ENCODE measurements around the gene ARHGAP8.

The ARHGAP8 gene

DNA sequence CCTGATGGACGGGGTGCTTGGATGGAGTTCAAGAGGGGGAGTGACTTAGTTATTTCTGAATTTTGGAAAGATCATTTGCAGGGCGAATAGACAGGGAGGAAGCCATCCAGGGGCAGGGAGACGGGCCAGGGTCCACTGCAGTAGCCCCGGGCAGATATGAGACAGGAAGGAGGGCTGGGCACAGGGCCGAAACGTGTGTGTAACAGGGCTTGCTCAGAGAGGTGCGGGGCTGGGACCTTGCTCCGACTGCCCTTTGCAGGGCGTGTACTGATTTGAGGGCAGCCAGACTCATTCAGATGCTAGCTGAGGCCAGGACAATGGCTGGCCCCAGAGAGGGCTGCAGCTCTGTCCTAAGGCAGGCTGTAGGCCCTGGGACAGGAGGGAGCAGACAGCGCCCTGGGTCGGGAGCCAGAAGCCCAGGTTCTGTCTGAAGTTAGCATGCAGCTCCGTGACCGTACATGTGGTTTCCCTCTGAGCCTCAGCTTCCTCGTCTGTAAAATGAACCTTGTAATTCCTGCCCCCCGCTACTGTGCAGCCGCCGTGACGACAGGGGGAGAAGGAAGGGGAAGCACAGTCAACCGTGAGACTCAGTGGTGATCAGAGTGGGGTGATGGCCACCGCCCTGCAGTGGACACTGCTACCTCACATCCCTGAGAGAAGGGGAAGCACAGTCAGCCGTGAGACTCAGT is 154.0 kb downstream of the ARHGAP8 start:
- H2BK120ac ChIP-seq (ENCODE audit: low read depth, low read length), result no peak overlapping the region
- H3K4me2 ChIP-seq (ENCODE audit: low read length), result no peak overlapping the region
- H3K4ac ChIP-seq (ENCODE audit: low read depth, low read length), result no peak overlapping the region
- H3K27ac ChIP-seq (ENCODE audit: low read depth, low read length), result no peak overlapping the region
- no peak for DNase-seq
- H3K4me1 ChIP-seq (ENCODE audit: control insufficient read depth, low read depth, low read length), result no peaks in the 10 kb centered on the region
- no peaks in the 10 kb centered on the region for H3K79me1 ChIP-seq (ENCODE audit: low read length)
- H3K36me3 ChIP-seq (ENCODE audit: control insufficient read depth, insufficient read depth, low read length), result peaks cover 7% of the 10 kb centered on the region
- no peak overlapping the region for H4K8ac ChIP-seq (ENCODE audit: low read depth, low read length)
- no peak overlapping the region for H3K9ac ChIP-seq (ENCODE audit: low read length)
- H3K27me3 ChIP-seq (ENCODE audit: insufficient read depth, low read length, poor library complexity), result no peaks in the 10 kb centered on the region
- no peak overlapping the region for H3K18ac ChIP-seq (ENCODE audit: low read length)
- no peak overlapping the region for H3K23ac ChIP-seq (ENCODE audit: low read length)
- no peak overlapping the region for H2AK5ac ChIP-seq (ENCODE audit: low read length)
- no peak overlapping the region for H3K4me3 ChIP-seq (ENCODE audit: low read length)
- no peak overlapping the region for H3K56ac ChIP-seq (ENCODE audit: low read length)
- no peaks in the 10 kb centered on the region for H3K79me2 ChIP-seq (ENCODE audit: control insufficient read depth, insufficient read depth, low read length)
- no peak overlapping the region for H2BK5ac ChIP-seq (ENCODE audit: low read length)
- no peak overlapping the region for H2BK15ac ChIP-seq (replicated peaks; ENCODE audit: low read depth)
- H4K5ac ChIP-seq (ENCODE audit: low read length), result no peak overlapping the region
- WGBS (ENCODE audit: extremely low coverage, insufficient coverage, low lambda C conversion rate), result no CpG with 5 or more reads among the region's 21 CpGs

DNA sequence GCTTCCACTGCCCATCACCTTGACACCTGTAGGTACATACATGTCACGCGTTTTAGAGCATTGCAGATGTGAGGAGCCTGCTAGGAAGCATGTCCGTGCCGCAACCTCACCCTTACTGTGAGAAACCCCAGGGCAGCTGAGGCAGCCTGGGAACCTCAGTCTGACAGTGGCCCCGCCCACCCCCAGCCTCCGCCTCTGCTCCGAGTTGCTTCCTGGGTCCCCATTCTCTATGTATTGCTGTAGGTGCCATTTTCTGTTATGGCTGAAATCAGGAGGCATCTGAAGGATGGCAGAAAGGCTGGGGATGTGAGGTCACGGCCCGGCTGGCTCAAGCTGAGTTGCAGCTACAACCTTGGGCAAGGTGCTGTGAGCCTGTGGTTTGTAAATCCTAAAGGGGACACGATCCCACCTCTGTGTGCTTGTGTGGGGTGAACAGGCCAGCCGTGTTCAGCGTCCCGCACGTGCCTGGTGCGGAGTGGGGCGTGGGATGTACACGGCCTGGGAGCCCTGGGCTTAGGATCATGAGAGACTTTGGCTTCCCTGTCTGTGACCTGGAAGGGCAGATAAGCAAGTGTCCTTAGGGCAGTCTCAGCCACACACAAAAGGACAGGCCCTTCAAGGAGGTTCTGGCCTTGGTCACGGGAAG is 154.7 kb downstream of the ARHGAP8 start:
- Histone ChIP-seq H2BK5ac (ENCODE audit: low read length) (no peak overlapping the region), H3K36me3 (ENCODE audit: control insufficient read depth, insufficient read depth, low read length) (peaks cover 2% of the 10 kb centered on the region), H3K18ac (ENCODE audit: low read length) (no peak overlapping the region), H2BK15ac (replicated peaks; ENCODE audit: low read depth) (no peak overlapping the region), H3K23ac (ENCODE audit: low read length) (no peak overlapping the region), H2BK120ac (ENCODE audit: low read depth, low read length) (no peak overlapping the region), H3K79me2 (ENCODE audit: control insufficient read depth, insufficient read depth, low read length) (no peaks in the 10 kb centered on the region), H3K4me1 (ENCODE audit: control insufficient read depth, low read depth, low read length) (no peaks in the 10 kb centered on the region), H4K5ac (ENCODE audit: low read length) (no peak overlapping the region), H3K4ac (ENCODE audit: low read depth, low read length) (no peak overlapping the region), H3K9ac (ENCODE audit: low read length) (no peak overlapping the region), H3K56ac (ENCODE audit: low read length) (no peak overlapping the region), H3K4me2 (ENCODE audit: low read length) (no peak overlapping the region), H2AK5ac (ENCODE audit: low read length) (no peak overlapping the region), H3K79me1 (ENCODE audit: low read length) (no peaks in the 10 kb centered on the region), H4K8ac (ENCODE audit: low read depth, low read length) (no peak overlapping the region), H3K27ac (ENCODE audit: low read depth, low read length) (no peak overlapping the region), H3K4me3 (ENCODE audit: low read length) (no peak overlapping the region), H3K27me3 (ENCODE audit: insufficient read depth, low read length, poor library complexity) (no peaks in the 10 kb centered on the region)
- no CpG with 5 or more reads among the region's 18 CpGs for whole genome bisulfite sequencing (ENCODE audit: extremely low coverage, insufficient coverage, low lambda C conversion rate)
- no peak for DNase-seq

- no peaks in the 10 kb centered on the region for H3K79me1 ChIP-seq (ENCODE audit: low read length)
- DNase-seq, result no peak
- no CpG with 5 or more reads among the region's 21 CpGs for whole genome bisulfite sequencing (ENCODE audit: extremely low coverage, insufficient coverage, low lambda C conversion rate)
Observed at GRCh38 chr22:44907765-44908737, 155.7 kb downstream of the ARHGAP8 start.

GRCh38 chr22:44909241-44909640 is 156.9 kb downstream of the ARHGAP8 start:
- DNase-seq, result no peak
- H3K79me2 ChIP-seq (ENCODE audit: control insufficient read depth, insufficient read depth, low read length), result no peaks in the 10 kb centered on the region
- no peaks in the 10 kb centered on the region for H3K4me1 ChIP-seq (ENCODE audit: control insufficient read depth, low read depth, low read length)
- H4K5ac ChIP-seq (ENCODE audit: low read length), result no peak overlapping the region
- H3K4me3 ChIP-seq (ENCODE audit: low read length), result no peak overlapping the region
- no peak overlapping the region for H3K4ac ChIP-seq (ENCODE audit: low read depth, low read length)
- H3K79me1 ChIP-seq (ENCODE audit: low read length), result no peaks in the 10 kb centered on the region
- no peak overlapping the region for H3K4me2 ChIP-seq (ENCODE audit: low read length)
- no peak overlapping the region for H2BK15ac ChIP-seq (replicated peaks; ENCODE audit: low read depth)
- H2AK5ac ChIP-seq (ENCODE audit: low read length), result no peak overlapping the region
- H3K27me3 ChIP-seq (ENCODE audit: insufficient read depth, low read length, poor library complexity), result no peaks in the 10 kb centered on the region
- no peak overlapping the region for H3K18ac ChIP-seq (ENCODE audit: low read length)
- H3K36me3 ChIP-seq (ENCODE audit: control insufficient read depth, insufficient read depth, low read length), result peaks cover 6% of the 10 kb centered on the region
- no peak overlapping the region for H3K9ac ChIP-seq (ENCODE audit: low read length)
- no peak overlapping the region for H3K23ac ChIP-seq (ENCODE audit: low read length)
- H2BK5ac ChIP-seq (ENCODE audit: low read length), result no peak overlapping the region
- H4K8ac ChIP-seq (ENCODE audit: low read depth, low read length), result no peak overlapping the region
- no CpG with 5 or more reads among the region's 6 CpGs for WGBS (ENCODE audit: extremely low coverage, insufficient coverage, low lambda C conversion rate)
- no peak overlapping the region for H3K27ac ChIP-seq (ENCODE audit: low read depth, low read length)
- no peak overlapping the region for H2BK120ac ChIP-seq (ENCODE audit: low read depth, low read length)
- no peak overlapping the region for H3K56ac ChIP-seq (ENCODE audit: low read length)

More at GRCh38 chr22:44907765-44908737, 155.7 kb downstream of the ARHGAP8 start:
- H3K4ac ChIP-seq (ENCODE audit: low read depth, low read length), result no peak overlapping the region
- H3K4me1 ChIP-seq (ENCODE audit: control insufficient read depth, low read depth, low read length), result no peaks in the 10 kb centered on the region
- no peaks in the 10 kb centered on the region for H3K27me3 ChIP-seq (ENCODE audit: insufficient read depth, low read length, poor library complexity)
- H4K5ac ChIP-seq (ENCODE audit: low read length), result no peak overlapping the region
- H3K18ac ChIP-seq (ENCODE audit: low read length), result no peak overlapping the region
- no peak overlapping the region for H2AK5ac ChIP-seq (ENCODE audit: low read length)
- H3K23ac ChIP-seq (ENCODE audit: low read length), result no peak overlapping the region
- H4K8ac ChIP-seq (ENCODE audit: low read depth, low read length), result no peak overlapping the region
- no peak overlapping the region for H2BK120ac ChIP-seq (ENCODE audit: low read depth, low read length)
- peaks cover 2% of the 10 kb centered on the region for H3K36me3 ChIP-seq (ENCODE audit: control insufficient read depth, insufficient read depth, low read length)
- no peaks in the 10 kb centered on the region for H3K79me2 ChIP-seq (ENCODE audit: control insufficient read depth, insufficient read depth, low read length)
- H2BK5ac ChIP-seq (ENCODE audit: low read length), result no peak overlapping the region
- H3K9ac ChIP-seq (ENCODE audit: low read length), result no peak overlapping the region
- H3K4me3 ChIP-seq (ENCODE audit: low read length), result no peak overlapping the region
- H3K56ac ChIP-seq (ENCODE audit: low read length), result no peak overlapping the region
- H2BK15ac ChIP-seq (replicated peaks; ENCODE audit: low read depth), result no peak overlapping the region
- H3K4me2 ChIP-seq (ENCODE audit: low read length), result no peak overlapping the region
- H3K27ac ChIP-seq (ENCODE audit: low read depth, low read length), result no peak overlapping the region

Measured in mesendoderm (in vitro differentiated cells).